ENCODE results near the gene NPDC1. TPM values are rescaled to one million over a fixed set of nuclear protein-coding genes. Genes with fewer than 3 reads are reported as not detected.

The NPDC1 gene
- total and polyA plus RNA-seq, 2 of the 8 experiments (the other 6 are each of a cell fraction or from before 2014, with no cell fraction given) = 26.2 to 44.1 TPM

DNA sequence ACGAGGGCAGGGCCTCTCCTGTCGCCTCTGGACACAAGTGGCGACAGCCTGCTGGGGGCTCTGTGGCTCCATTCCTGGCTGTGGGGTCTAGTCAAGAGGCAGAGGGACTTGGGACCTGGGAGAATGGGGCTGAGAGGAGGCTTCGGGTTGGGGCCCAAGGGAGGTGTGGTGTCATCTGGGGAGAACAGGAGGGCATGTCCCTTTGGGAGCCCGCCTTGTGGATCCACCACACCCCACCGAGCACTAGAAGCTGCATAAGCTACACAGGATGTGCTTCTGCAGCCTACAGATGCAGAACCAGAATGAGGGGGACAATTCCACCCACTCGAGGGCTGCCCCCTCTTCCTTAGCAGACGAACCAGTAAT, 36.9 kb upstream of the NPDC1 start:
- Histone ChIP-seq H2AK5ac (ENCODE audit: low read depth, low read length) (no peak overlapping the region), H3K27me3 (replicated peaks in 1 of 4; ENCODE audit: control insufficient read depth in 3 of 4, extremely low read depth in 1 of 4, insufficient read depth in 3 of 4, low read length in 3 of 4) (peaks cover 14 to 39% (median 25%) of the 10 kb centered on the region in 4 experiments), H4K5ac (ENCODE audit: insufficient read length, low read depth, low read length) (no peak overlapping the region), H3K79me1 (ENCODE audit: low read depth, low read length) (no peaks in the 10 kb centered on the region), H4K20me1 (replicated peaks in 1 of 2; ENCODE audit: control insufficient read depth in 1 of 2, insufficient read depth in 2 of 2, low read length in 2 of 2) (peaks cover 0 to 7% of the 10 kb centered on the region in 2 experiments), H3K36me3 (ENCODE audit: control insufficient read depth in 2 of 4, insufficient read depth in 4 of 4, low read length in 3 of 4) (no peaks in the 10 kb centered on the region; a peak in 1 of 8 replicates), H3K14ac (ENCODE audit: insufficient read length) (no peak overlapping the region), H3K9ac (replicated peaks in 1 of 4; ENCODE audit: extremely low read depth in 1 of 4, low read depth in 3 of 4, low read length in 3 of 4) (no peak overlapping the region), H2BK5ac (ENCODE audit: low read depth, low read length) (no peak overlapping the region), H2BK120ac (replicated peaks; ENCODE audit: low read depth, low read length) (no peak overlapping the region), H3K56ac (replicated peaks; ENCODE audit: insufficient read length, low read depth, low read length) (no peak overlapping the region), H2BK20ac (ENCODE audit: low read length) (no peak overlapping the region), H3K27ac (ENCODE audit: low read depth, low read length) (no peak overlapping the region), H3K4me3 (ENCODE audit: extremely low read depth in 1 of 4, insufficient read depth in 2 of 4, low read depth in 3 of 4, low read length in 4 of 4) (no peak overlapping the region), H3K23ac (ENCODE audit: insufficient read length) (no peak overlapping the region), H3K4me2 (ENCODE audit: insufficient read depth in 1 of 2, low read depth in 2 of 2, low read length in 2 of 2) (no peak overlapping the region), H4K8ac (ENCODE audit: extremely low read depth, insufficient read depth, low read length) (no peak overlapping the region), H2BK15ac (ENCODE audit: low read length) (no peak overlapping the region), H3K79me2 (ENCODE audit: control insufficient read depth in 1 of 2, insufficient read depth in 2 of 2, low read length in 2 of 2) (no peaks in the 10 kb centered on the region), H3K23me2 (ENCODE audit: low read depth, low read length) (peaks cover 22% of the 10 kb centered on the region; the same call in 1 of the 2 replicates), H3K4me1 (replicated peaks in 1 of 4; ENCODE audit: control insufficient read depth in 3 of 4, insufficient read depth in 4 of 4, low read length in 3 of 4) (peaks cover 0 to 20% (median 10%) of the 10 kb centered on the region in 4 experiments; a peak in 6 of 7 replicates), H2AFZ (ENCODE audit: low read length) (no peak overlapping the region), H3K4ac (replicated peaks; ENCODE audit: insufficient read length, low read depth, low read length) (no peak overlapping the region), H3K18ac (ENCODE audit: extremely low read depth, low read length) (no peak overlapping the region), H3K9me3 (ENCODE audit: insufficient read depth in 2 of 2, low read depth in 1 of 2, low read length in 1 of 2) (no peaks in the 10 kb centered on the region), H2BK12ac (ENCODE audit: low read depth, low read length) (no peak overlapping the region), H4K91ac (replicated peaks; ENCODE audit: insufficient read length, low read length) (no peak overlapping the region)
- CTCF ChIA-PET (ENCODE audit: partially characterized antibody) = interaction anchor here (0.8 to 2.2 kb wide), 7 partner anchors 13 to 154 kb away, joined by 3 to 13 read pairs (median 4); partner anchors contain the start of gene TMEM210
- 74% methylated on average over 8 of the region's 8 CpGs; no CpG with 5 or more reads in 1 of the 2 experiments for WGBS, 2 experiments (ENCODE audit: extremely low coverage in 1 of 2, insufficient coverage in 1 of 2, insufficient read length in 1 of 2, insufficient replicate concordance in 2 of 2, low coverage in 1 of 2, low lambda C conversion rate in 2 of 2, missing lambda C conversion rate in 1 of 2)
- DNase-seq (ENCODE audit: low read depth in 1 of 2, low spot score in 2 of 2) (no peak), FAIRE-seq (no peak)
- POLR2A ChIA-PET (ENCODE audit: partially characterized antibody) = interaction anchor here (0.7 to 1.2 kb wide), 2 partner anchors 13 to 66 kb away, joined by 3 read pairs; partner anchors contain the start of gene SAPCD2
- TF ChIP-seq KDM5A (IDR thresholded peaks at IDR 0.05; ENCODE audit: low read length) = no peak
- TF ChIP-seq, protein P1, sequence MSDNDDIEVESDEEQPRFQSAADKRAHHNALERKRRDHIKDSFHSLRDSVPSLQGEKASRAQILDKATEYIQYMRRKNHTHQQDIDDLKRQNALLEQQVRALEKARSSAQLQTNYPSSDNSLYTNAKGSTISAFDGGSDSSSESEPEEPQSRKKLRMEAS (IDR thresholded peaks at IDR 0.05) = no peak
- TF ChIP-seq SRF (IDR thresholded peaks at IDR 0.05; ENCODE audit: low read depth, low read length) = no peak
- TF ChIP-seq FOSL1 (IDR thresholded peaks at IDR 0.05; ENCODE audit: insufficient read depth, low read depth, low read length) = no peak
- TF ChIP-seq PHF8 (conservative IDR thresholded peaks at IDR 0.05; ENCODE audit: low read depth, low read length) = no peak
- TF ChIP-seq, protein P2, sequence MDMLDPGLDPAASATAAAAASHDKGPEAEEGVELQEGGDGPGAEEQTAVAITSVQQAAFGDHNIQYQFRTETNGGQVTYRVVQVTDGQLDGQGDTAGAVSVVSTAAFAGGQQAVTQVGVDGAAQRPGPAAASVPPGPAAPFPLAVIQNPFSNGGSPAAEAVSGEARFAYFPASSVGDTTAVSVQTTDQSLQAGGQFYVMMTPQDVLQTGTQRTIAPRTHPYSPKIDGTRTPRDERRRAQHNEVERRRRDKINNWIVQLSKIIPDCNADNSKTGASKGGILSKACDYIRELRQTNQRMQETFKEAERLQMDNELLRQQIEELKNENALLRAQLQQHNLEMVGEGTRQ (IDR thresholded peaks at IDR 0.05; ENCODE audit: low read length) = no peak
- TF ChIP-seq SP1 (IDR thresholded peaks at IDR 0.05; ENCODE audit: low read depth, low read length) = no peak
- no peak for TF ChIP-seq TAF1 (IDR thresholded peaks at IDR 0.05; ENCODE audit: low read depth, low read length)
- TF ChIP-seq GTF2F1 (IDR thresholded peaks at IDR 0.05; ENCODE audit: borderline replicate concordance, low read depth, low read length) = no peak
- TF ChIP-seq SP4 (IDR thresholded peaks at IDR 0.05; ENCODE audit: low read length) = no peak
- no peak for TF ChIP-seq CHD2 (IDR thresholded peaks at IDR 0.05; ENCODE audit: low read length)
- TF ChIP-seq GABPA (IDR thresholded peaks at IDR 0.05; ENCODE audit: borderline replicate concordance, insufficient read depth, low read length) = no peak
- TF ChIP-seq RNF2 (IDR thresholded peaks at IDR 0.05; ENCODE audit: borderline replicate concordance, low read depth, low read length, missing control alignments, poor library complexity, severe bottlenecking) = no peak
